ENCODE measurements around the gene MACF1.

DNA sequence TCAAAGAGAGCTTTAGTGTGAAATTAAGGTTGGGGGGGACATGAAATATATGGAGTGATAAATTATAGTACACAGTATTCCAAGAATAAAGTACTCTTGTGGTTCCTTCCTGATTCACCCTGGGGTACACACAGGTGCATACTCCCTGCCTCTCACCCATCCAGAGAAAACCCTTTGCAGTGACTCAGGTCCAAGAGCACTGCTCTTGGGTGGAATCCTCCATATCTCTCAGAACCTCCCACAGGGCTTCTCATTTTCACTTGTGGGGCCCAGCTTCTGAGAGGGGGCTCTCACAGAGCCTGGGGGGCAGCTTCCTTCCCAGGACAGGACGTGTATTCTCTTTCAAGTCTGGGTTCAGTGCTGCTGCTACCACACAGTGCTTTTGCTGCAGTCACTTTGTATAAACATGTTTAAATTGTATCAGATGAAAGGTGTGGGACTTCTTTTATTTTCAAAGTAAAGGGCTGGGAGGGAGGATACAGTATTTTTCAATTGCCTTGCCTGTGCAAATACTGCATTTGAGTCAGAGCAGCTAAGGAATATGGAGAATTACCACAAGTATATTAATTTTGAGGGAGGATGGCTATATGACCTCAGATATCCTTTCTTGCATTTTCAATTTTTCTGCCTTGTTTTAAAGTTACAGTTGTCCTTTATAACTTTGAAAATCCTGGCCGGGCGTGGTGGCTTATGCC, 262.1 kb downstream of the MACF1 start:
- TF ChIP-seq ZNF384 (IDR thresholded peaks at IDR 0.05) = no peak
- no peak for TF ChIP-seq CTBP1 (IDR thresholded peaks at IDR 0.05; ENCODE audit: borderline replicate concordance)
- TF ChIP-seq TARDBP (IDR thresholded peaks at IDR 0.05) = no peak
- TF ChIP-seq, protein P1, sequence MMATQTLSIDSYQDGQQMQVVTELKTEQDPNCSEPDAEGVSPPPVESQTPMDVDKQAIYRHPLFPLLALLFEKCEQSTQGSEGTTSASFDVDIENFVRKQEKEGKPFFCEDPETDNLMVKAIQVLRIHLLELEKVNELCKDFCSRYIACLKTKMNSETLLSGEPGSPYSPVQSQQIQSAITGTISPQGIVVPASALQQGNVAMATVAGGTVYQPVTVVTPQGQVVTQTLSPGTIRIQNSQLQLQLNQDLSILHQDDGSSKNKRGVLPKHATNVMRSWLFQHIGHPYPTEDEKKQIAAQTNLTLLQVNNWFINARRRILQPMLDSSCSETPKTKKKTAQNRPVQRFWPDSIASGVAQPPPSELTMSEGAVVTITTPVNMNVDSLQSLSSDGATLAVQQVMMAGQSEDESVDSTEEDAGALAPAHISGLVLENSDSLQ (IDR thresholded peaks at IDR 0.05) = no peak
- TF ChIP-seq SUZ12 (IDR thresholded peaks at IDR 0.05) = no peak

Measured in HEK293T (cell line).